Esophagus squamous epithelium (tissue), 5 donors: ENCODE measurements around the gene SPAG8. TPM values are rescaled to one million over a fixed set of nuclear protein-coding genes. Genes with fewer than 3 reads are reported as not detected.

Experiments used
- DNase-seq: peaks from one replicate; lab custom pipeline; 2025; lab: John Stamatoyannopoulos, UW
- H3K27ac ChIP-seq, 4 donors: fragments of 200-600 bp; sonication (generic); one replicate each; pipeline ENCODE4 v1.5.1; 2016 to 2019; ENCODE audit warnings: mild to moderate bottlenecking in 1 of 4
- H3K27me3 ChIP-seq, 4 donors: fragments of 200-600 bp; sonication (generic); 1 replicate in 3 of 4; 2 replicates in 1 of 4; pipeline versions ENCODE4 v1.5.1 to v1.6.0; 2017 to 2021; ENCODE audit warnings: antibody characterized with exemption in 1 of 4
- H3K36me3 ChIP-seq, 3 donors: fragments of 200-600 bp; sonication (generic); one replicate each; pipeline ENCODE4 v1.5.1; 2016 to 2019
- H3K4me1 ChIP-seq, 3 donors: fragments of 200-600 bp; sonication (generic); one replicate each; pipeline ENCODE4 v1.5.1; 2017 to 2019
- H3K4me3 ChIP-seq, 4 donors: fragments of 200-600 bp; sonication (generic); 1 replicate in 3 of 4; 2 replicates in 1 of 4; pipeline ENCODE4 v1.5.1; 2016 to 2019; ENCODE audit warnings: mild to moderate bottlenecking in 2 of 4, moderate library complexity in 1 of 4
- H3K9me3 ChIP-seq, 3 donors: fragments of 200-600 bp; sonication (generic); one replicate each; pipeline ENCODE4 v1.5.1; 2016 to 2019
- CTCF ChIP-seq, 6 experiments: fragments of 450-650 bp in 4 of 6; fragments of 200-600 bp in 2 of 6; sonication (generic) in 2 of 6; IDR thresholded peaks; one replicate each; pipeline ENCODE4 v1.5.1; 2016 to 2019; ENCODE audit warnings: antibody characterized with exemption in 6 of 6, mild to moderate bottlenecking in 4 of 6, moderate library complexity in 4 of 6
- POLR2A ChIP-seq, 4 donors: fragments of 450-650 bp; IDR thresholded peaks; one replicate each; pipeline ENCODE4 v1.6.1; 2017; ENCODE audit warnings: antibody characterized with exemption in 4 of 4, mild to moderate bottlenecking in 4 of 4, moderate library complexity in 3 of 4
- WGBS, 2 donors: methylation state at CpG; one replicate each; pipeline ENCODE4 v1.1.5; 2018; 5-methylcytosine and 5-hydroxymethylcytosine counted together
- intact Hi-C: fragments of 100-400 bp; cut with DNase I; formaldehyde crosslinking; loops from one replicate; pipeline ENCODE4 v1.15.0; 2022
- total RNA-seq, 4 donors: library from RNA; depleted of rRNA; stranded (reverse); fragments of >200 nt; gene quantifications; one replicate each; pipeline ENCODE4 v1.1.0, GENCODE V29; 2016
- donor health status: DM: yes; HTN: yes; CAD: no.

Gene SPAG8
- total RNA-seq, 4 donors from 2014 or later, result not detected

GRCh38 chr9:35791297-35791921 lies 20.7 kb downstream of the SPAG8 start, which contains the start of gene NPR2:
TSS of gene NPR2 (plus strand) at chr9:35791591. CDS start at chr9:35792409, 818 bp downstream.
- Histone ChIP-seq H3K9me3 (no peaks in the 10 kb centered on the region), H3K4me1 (peaks cover 5 to 43% (median 18%) of the 10 kb centered on the region in 3 donors), H3K36me3 (no peaks in the 10 kb centered on the region), H3K27me3 (peaks cover 0 to 27% (median 0%) of the 10 kb centered on the region in 4 donors), H3K4me3 (peak within 1 kb of the TSS; percentile 22 to 74 (median 50)), H3K27ac (peak within 1 kb of the TSS; percentile 67 to 89 (median 76))
- WGBS, 2 donors, result 9 to 26% methylated on average over 11 to 22 of the region's 64 CpGs
- intact Hi-C loops, result loop anchor here (5.0 kb wide), 1 partner anchor 91 kb away; no protein-coding TSS in a partner anchor
- TF ChIP-seq POLR2A (IDR thresholded peaks at IDR 0.05) (no peak), CTCF (IDR thresholded peaks at IDR 0.05) (no peak)
- no peak for DNase-seq

- Histone ChIP-seq H3K4me3 (peak overlapping the region; percentile 22 to 74 (median 50)), H3K36me3 (no peaks in the 10 kb centered on the region), H3K9me3 (no peaks in the 10 kb centered on the region), H3K27me3 (peaks cover 0 to 29% (median 0%) of the 10 kb centered on the region in 4 donors), H3K4me1 (peaks cover 5 to 43% (median 18%) of the 10 kb centered on the region in 3 donors), H3K27ac (peak overlapping the region; percentile 67 to 89 (median 76))
- WGBS, 2 donors, result 32 to 46% methylated on average over 21 to 22 of the region's 37 CpGs
- intact Hi-C loops, result loop anchor here (5.0 kb wide), 1 partner anchor 92 kb away; no protein-coding TSS in a partner anchor
- DNase-seq, result no peak
- TF ChIP-seq POLR2A (IDR thresholded peaks at IDR 0.05), result no peak
- peak; percentile 67 to 89 (median 85) for TF ChIP-seq CTCF (IDR thresholded peaks at IDR 0.05)
Measured at GRCh38 chr9:35790385-35791296, 21.4 kb downstream of the SPAG8 start.

- Histone ChIP-seq H3K27ac (no peak overlapping the region), H3K4me3 (no peak overlapping the region), H3K4me1 (peaks cover 5 to 43% (median 18%) of the 10 kb centered on the region in 3 donors), H3K27me3 (peaks cover 0 to 34% (median 0%) of the 10 kb centered on the region in 4 donors), H3K9me3 (no peaks in the 10 kb centered on the region), H3K36me3 (no peaks in the 10 kb centered on the region)
- no peak for DNase-seq
- intact Hi-C loops, result loop anchor here (5.0 kb wide), 1 partner anchor 92 kb away; no protein-coding TSS in a partner anchor
- 31 to 40% methylated on average over 3 to 4 of the region's 4 CpGs for WGBS, 2 donors
- no peak for TF ChIP-seq POLR2A (IDR thresholded peaks at IDR 0.05)
- TF ChIP-seq CTCF (IDR thresholded peaks at IDR 0.05), result no peak
Measured at GRCh38 chr9:35790025-35790384, 22.1 kb downstream of the SPAG8 start.

GRCh38 chr9:35789541-35789940 lies 22.5 kb downstream of the SPAG8 start:
- Histone ChIP-seq H3K4me3 (no peak overlapping the region), H3K36me3 (no peaks in the 10 kb centered on the region), H3K27ac (no peak overlapping the region), H3K27me3 (peaks cover 0 to 36% (median 0%) of the 10 kb centered on the region in 4 donors), H3K4me1 (peaks cover 5 to 43% (median 18%) of the 10 kb centered on the region in 3 donors), H3K9me3 (no peaks in the 10 kb centered on the region)
- intact Hi-C loops, result no loop called here
- no peak for DNase-seq
- no peak for TF ChIP-seq POLR2A (IDR thresholded peaks at IDR 0.05)
- TF ChIP-seq CTCF (IDR thresholded peaks at IDR 0.05), result no peak
- WGBS, 2 donors, result 88 to 96% methylated on average over 2 of the region's 2 CpGs
